PC-9 (cell line): ENCODE results near the gene GNAQ.

Experiments used
- EZH2 ChIP-seq: fragments of 200-600 bp; sonication (generic); IDR thresholded peaks from 2 replicates; pipeline ENCODE4 v1.8.0; 2017; ENCODE audit warnings: antibody characterized with exemption, low read depth
- TF ChIP-seq, protein P1 (sequence below): fragments of 200-600 bp; sonication (generic); conservative IDR thresholded peaks from 2 replicates; pipeline ENCODE4 v1.6.1; 2017; ENCODE audit warnings: mixed run types, antibody characterized with exemption, mild to moderate bottlenecking, moderate library complexity

DNA sequence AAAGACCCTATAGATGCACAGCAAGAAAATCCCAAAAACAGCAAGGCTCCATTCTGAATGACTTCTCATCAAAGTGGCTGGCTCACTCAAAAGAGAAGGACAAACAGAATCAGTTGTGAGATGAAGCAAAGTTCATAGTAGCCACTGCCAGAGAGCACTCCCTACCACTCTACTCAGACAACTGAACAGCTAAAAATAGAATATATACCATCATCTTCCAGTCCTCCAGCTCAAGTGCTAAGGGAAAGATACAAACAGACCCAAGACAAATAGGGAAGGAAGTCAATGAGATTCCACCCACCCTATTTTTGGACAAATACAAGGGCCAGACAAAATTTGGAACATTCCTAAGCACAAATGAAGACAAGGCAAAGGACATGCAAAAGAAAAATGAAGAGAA is 20.6 kb downstream of the GNAQ start:
- TF ChIP-seq, protein P1, sequence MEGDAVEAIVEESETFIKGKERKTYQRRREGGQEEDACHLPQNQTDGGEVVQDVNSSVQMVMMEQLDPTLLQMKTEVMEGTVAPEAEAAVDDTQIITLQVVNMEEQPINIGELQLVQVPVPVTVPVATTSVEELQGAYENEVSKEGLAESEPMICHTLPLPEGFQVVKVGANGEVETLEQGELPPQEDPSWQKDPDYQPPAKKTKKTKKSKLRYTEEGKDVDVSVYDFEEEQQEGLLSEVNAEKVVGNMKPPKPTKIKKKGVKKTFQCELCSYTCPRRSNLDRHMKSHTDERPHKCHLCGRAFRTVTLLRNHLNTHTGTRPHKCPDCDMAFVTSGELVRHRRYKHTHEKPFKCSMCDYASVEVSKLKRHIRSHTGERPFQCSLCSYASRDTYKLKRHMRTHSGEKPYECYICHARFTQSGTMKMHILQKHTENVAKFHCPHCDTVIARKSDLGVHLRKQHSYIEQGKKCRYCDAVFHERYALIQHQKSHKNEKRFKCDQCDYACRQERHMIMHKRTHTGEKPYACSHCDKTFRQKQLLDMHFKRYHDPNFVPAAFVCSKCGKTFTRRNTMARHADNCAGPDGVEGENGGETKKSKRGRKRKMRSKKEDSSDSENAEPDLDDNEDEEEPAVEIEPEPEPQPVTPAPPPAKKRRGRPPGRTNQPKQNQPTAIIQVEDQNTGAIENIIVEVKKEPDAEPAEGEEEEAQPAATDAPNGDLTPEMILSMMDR, result no peak
- TF ChIP-seq EZH2, result no peak
